ENCODE measurements around the gene EEPD1. TPM values are rescaled to one million over a fixed set of nuclear protein-coding genes. Genes with fewer than 3 reads are reported as not detected.

The EEPD1 gene
- polyA plus RNA-seq, 1 of the 3 experiments (the other 2 are of a cell fraction) = 5.0 TPM

GRCh38 chr7:36137754-36138153 lies 15.3 kb upstream of the EEPD1 start (continued):
- TF ChIP-seq TCF12 (IDR thresholded peaks at IDR 0.05) (no peak), ZBTB33 (IDR thresholded peaks at IDR 0.05; ENCODE audit: borderline replicate concordance, low read depth) (no peak)

GRCh38 chr7:36138209-36138608 lies 14.8 kb upstream of the EEPD1 start:
- Histone ChIP-seq H3K9me2 (no peaks in the 10 kb centered on the region), H3K79me2 (ENCODE audit: insufficient read depth) (no peaks in the 10 kb centered on the region), H3K9ac (no peak overlapping the region), H2AFZ (ENCODE audit: low read depth) (no peak overlapping the region), H4K20me1 (ENCODE audit: insufficient read depth) (no peaks in the 10 kb centered on the region), H3K9me3 (0 out of 2 replicates have a peak, but pooled peaks cover 8% of the 10 kb centered on the region), H3K27ac (ENCODE audit: low read depth in 2 of 2, low read length in 1 of 2) (no peak overlapping the region), H3K4me3 (ENCODE audit: low read depth in 2 of 2, low read length in 1 of 2) (no peak overlapping the region), H3K4me2 (no peak overlapping the region), H3K4me1 (ENCODE audit: control insufficient read depth in 1 of 2, insufficient read depth in 2 of 2, low read depth in 1 of 2, low read length in 1 of 2) (peaks cover 0 to 13% of the 10 kb centered on the region in 2 experiments; a peak in 1 of 4 replicates), H3F3A (replicated peaks; ENCODE audit: insufficient read depth) (no peaks in the 10 kb centered on the region), H3K36me3 (replicated peaks in 1 of 2; ENCODE audit: control insufficient read depth in 1 of 2, insufficient read depth in 2 of 2, low read length in 1 of 2) (no peaks in the 10 kb centered on the region), H3K27me3 (ENCODE audit: insufficient read depth) (peaks cover 4% of the 10 kb centered on the region)
- TF ChIP-seq RXRA (IDR thresholded peaks at IDR 0.05; ENCODE audit: borderline replicate concordance, low read depth) = no peak
- no peak for TF ChIP-seq GATA2 (CRISPR knock-in tag; IDR thresholded peaks at IDR 0.05)
- no peak for TF ChIP-seq EZH2phosphoT487 (IDR thresholded peaks at IDR 0.05; ENCODE audit: borderline replicate concordance, low read depth)
- TF ChIP-seq PBX3 (IDR thresholded peaks at IDR 0.05) = no peak
- TF ChIP-seq MEF2A (IDR thresholded peaks at IDR 0.05; ENCODE audit: borderline replicate concordance, low read depth) = no peak
- no peak for TF ChIP-seq IRF3 (IDR thresholded peaks at IDR 0.05; ENCODE audit: low read depth, low read length)
- no peak for DNase-seq
- POLR2A ChIA-PET = no interaction called here
- 46% methylated on average over 5 of the region's 5 CpGs for WGBS (ENCODE audit: low lambda C conversion rate)
- CTCF ChIA-PET = interaction anchor here (0.7 to 1.6 kb wide), 3 partner anchors 10 to 91 kb away, joined by 3 to 5 read pairs (median 3); no protein-coding TSS in a partner anchor

- WGBS (ENCODE audit: low lambda C conversion rate) = 54% methylated on average over 1 of the region's 1 CpG
- ChIA-PET CTCF (interaction anchor here (1.1 to 2.2 kb wide), 2 partner anchors 12 to 15 kb away, joined by 4 to 5 read pairs; no protein-coding TSS in a partner anchor), POLR2A (no interaction called here)
- Histone ChIP-seq H3K9me2 (no peaks in the 10 kb centered on the region), H4K20me1 (ENCODE audit: insufficient read depth) (no peaks in the 10 kb centered on the region), H3K4me1 (ENCODE audit: control insufficient read depth in 1 of 2, insufficient read depth in 2 of 2, low read depth in 1 of 2, low read length in 1 of 2) (peaks cover 0 to 13% of the 10 kb centered on the region in 2 experiments; a peak in 2 of 4 replicates), H3K9ac (no peak overlapping the region), H3K79me2 (ENCODE audit: insufficient read depth) (no peaks in the 10 kb centered on the region), H3F3A (replicated peaks; ENCODE audit: insufficient read depth) (no peaks in the 10 kb centered on the region), H3K4me3 (ENCODE audit: low read depth in 2 of 2, low read length in 1 of 2) (no peak overlapping the region), H3K4me2 (no peak overlapping the region), H2AFZ (ENCODE audit: low read depth) (no peak overlapping the region), H3K27ac (ENCODE audit: low read depth in 2 of 2, low read length in 1 of 2) (no peak overlapping the region), H3K36me3 (replicated peaks in 1 of 2; ENCODE audit: control insufficient read depth in 1 of 2, insufficient read depth in 2 of 2, low read length in 1 of 2) (no peaks in the 10 kb centered on the region), H3K9me3 (0 out of 2 replicates have a peak, but pooled peaks cover 8% of the 10 kb centered on the region), H3K27me3 (ENCODE audit: insufficient read depth) (peaks cover 4% of the 10 kb centered on the region)
- no peak for DNase-seq
- TF ChIP-seq MEF2A (IDR thresholded peaks at IDR 0.05; ENCODE audit: borderline replicate concordance, low read depth) (no peak), GABPA (IDR thresholded peaks at IDR 0.05; ENCODE audit: low read depth) (no peak), MXI1 (IDR thresholded peaks at IDR 0.05; ENCODE audit: low read depth, low read length) (no peak), SIN3A (IDR thresholded peaks at IDR 0.05; ENCODE audit: borderline replicate concordance, low read depth, low read length) (no peak), REST (IDR thresholded peaks at IDR 0.05; ENCODE audit: low read depth, low read length) (no peak), USF2 (IDR thresholded peaks at IDR 0.05; ENCODE audit: borderline replicate concordance, low read depth, low read length) (no peak), ELF1 (IDR thresholded peaks at IDR 0.05) (no peak)
Measured at GRCh38 chr7:36141351-36141750, 11.7 kb upstream of the EEPD1 start.

Data from SK-N-SH (cell line).